ENCODE data around the gene C11orf98.
"Not testable (repeated sequence)": the region's sequence is repeated elsewhere in the genome, so short reads cannot be mapped to it uniquely, and the experiment has no call there.

The C11orf98 gene

DNA sequence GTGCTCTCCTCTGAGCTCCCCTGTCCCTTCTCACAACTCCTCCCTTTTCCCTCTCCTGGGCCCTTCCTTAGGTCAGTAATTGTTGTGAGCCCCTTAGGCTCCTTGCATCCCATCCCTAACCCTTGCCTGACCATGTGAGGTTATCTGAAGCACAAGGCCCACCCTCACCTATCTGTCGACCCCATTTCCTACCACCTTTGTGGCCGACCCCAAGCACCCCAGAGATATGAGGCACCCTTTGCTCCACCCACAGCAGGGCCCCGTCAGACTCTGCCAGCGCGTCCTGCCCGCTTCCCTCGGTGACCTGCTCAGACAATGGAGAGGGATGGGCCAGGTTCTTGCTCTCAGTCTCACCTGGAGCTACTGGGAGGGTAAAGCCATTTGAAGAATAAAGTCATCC, 43.8 kb upstream of the C11orf98 start:
- DNase-seq (ENCODE audit: low read depth): no peak
- peak overlapping the region; percentile 56 for H3K4me3 ChIP-seq (ENCODE audit: low read depth, low read length)
- TF ChIP-seq, protein P1, sequence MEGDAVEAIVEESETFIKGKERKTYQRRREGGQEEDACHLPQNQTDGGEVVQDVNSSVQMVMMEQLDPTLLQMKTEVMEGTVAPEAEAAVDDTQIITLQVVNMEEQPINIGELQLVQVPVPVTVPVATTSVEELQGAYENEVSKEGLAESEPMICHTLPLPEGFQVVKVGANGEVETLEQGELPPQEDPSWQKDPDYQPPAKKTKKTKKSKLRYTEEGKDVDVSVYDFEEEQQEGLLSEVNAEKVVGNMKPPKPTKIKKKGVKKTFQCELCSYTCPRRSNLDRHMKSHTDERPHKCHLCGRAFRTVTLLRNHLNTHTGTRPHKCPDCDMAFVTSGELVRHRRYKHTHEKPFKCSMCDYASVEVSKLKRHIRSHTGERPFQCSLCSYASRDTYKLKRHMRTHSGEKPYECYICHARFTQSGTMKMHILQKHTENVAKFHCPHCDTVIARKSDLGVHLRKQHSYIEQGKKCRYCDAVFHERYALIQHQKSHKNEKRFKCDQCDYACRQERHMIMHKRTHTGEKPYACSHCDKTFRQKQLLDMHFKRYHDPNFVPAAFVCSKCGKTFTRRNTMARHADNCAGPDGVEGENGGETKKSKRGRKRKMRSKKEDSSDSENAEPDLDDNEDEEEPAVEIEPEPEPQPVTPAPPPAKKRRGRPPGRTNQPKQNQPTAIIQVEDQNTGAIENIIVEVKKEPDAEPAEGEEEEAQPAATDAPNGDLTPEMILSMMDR (IDR thresholded peaks at IDR 0.05; ENCODE audit: low read depth, low read length, missing control alignments): no peak

DNA sequence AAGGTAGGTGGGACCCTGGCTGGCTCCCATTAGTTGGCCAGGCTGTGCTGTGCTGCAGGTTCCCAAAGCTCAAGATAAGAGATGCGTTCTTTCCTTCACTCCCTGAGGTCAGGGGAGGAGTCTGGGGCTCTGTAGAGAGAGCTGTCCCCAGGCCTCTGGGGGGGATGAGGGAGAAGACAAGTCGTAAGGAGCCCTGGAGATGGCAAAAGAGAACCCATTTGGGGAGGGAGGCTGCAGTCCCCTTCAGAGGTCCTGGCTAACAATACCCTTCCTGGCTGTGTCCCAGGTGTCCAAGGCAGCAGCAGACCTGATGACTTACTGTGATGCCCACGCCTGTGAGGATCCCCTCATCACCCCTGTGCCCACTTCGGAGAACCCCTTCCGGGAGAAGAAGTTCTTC, 43.4 kb upstream of the C11orf98 start:
- TF ChIP-seq, protein P1 (IDR thresholded peaks at IDR 0.05; ENCODE audit: low read depth, low read length, missing control alignments): no peak
- DNase-seq (ENCODE audit: low read depth): no peak
- peak overlapping the region; percentile 56; the same call in 1 of the 2 replicates for H3K4me3 ChIP-seq (ENCODE audit: low read depth, low read length)

DNA sequence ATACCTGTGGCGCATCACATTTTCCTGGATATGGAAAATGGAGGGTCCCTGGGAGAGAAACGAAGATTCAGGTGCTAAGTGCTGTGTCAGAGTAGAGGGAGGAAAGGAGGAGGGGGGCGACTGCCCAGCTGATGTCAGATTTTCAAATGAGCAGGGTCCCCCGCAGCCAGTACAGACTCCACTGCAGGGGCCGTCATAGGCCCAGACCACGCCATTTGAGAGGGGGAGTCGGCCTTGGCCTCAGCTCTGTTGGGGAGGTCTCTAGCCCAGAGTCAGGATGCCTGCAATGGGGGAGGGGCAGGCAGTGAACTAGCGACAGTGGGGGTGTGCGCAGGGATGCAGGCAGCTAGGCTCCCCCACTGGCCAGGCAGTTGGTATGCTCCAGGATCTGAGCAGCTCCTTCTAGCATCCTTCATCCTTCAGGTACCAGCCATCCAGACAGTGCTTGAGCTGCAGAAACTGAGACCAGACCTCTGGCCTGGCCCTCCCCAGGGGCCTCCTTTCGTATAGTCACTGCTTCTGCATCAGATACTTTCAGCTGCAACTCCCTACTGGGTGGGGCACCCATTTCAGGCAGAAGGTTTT, 42.4 kb upstream of the C11orf98 start, which contains the start of the genes BSCL2 and GNG3:
Gene BSCL2 (minus strand): TSS at position 148 of the 585 bp plus-strand sequence. CDS start 229 bp downstream, outside the sequence.
Gene GNG3 (plus strand): TSS at position 400 of the 585 bp plus-strand sequence. CDS start 620 bp downstream, outside the sequence.
- TF ChIP-seq, protein P1 (IDR thresholded peaks at IDR 0.05; ENCODE audit: low read depth, low read length, missing control alignments): no peak
- peak within 1 kb of the TSS; percentile 56 for H3K4me3 ChIP-seq (ENCODE audit: low read depth, low read length)
- DNase-seq (ENCODE audit: low read depth): no peak

DNA sequence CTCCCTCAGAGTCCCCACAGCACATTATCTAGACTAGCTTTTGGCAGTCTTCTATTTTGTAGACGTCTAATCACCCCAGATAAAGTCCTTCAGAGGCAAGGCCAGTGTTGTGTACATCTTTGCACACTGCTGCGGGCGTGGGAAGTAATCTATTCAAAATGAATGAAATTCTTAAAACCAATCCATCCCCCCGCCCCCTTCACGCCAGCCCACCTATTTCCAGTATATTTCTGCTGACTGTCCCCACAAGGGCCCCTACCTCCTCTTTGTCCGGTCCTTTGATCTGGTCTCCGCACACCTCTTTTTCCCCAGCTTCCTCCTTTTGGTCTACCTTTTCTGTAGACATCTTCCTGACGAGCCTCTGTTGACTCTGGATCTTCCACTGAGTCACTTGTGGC, 41.8 kb upstream of the C11orf98 start:
- no peak overlapping the region; the same call in 1 of the 2 replicates for H3K4me3 ChIP-seq (ENCODE audit: low read depth, low read length)
- DNase-seq (ENCODE audit: low read depth): no peak
- TF ChIP-seq, protein P1 (IDR thresholded peaks at IDR 0.05; ENCODE audit: low read depth, low read length, missing control alignments): no peak

DNA sequence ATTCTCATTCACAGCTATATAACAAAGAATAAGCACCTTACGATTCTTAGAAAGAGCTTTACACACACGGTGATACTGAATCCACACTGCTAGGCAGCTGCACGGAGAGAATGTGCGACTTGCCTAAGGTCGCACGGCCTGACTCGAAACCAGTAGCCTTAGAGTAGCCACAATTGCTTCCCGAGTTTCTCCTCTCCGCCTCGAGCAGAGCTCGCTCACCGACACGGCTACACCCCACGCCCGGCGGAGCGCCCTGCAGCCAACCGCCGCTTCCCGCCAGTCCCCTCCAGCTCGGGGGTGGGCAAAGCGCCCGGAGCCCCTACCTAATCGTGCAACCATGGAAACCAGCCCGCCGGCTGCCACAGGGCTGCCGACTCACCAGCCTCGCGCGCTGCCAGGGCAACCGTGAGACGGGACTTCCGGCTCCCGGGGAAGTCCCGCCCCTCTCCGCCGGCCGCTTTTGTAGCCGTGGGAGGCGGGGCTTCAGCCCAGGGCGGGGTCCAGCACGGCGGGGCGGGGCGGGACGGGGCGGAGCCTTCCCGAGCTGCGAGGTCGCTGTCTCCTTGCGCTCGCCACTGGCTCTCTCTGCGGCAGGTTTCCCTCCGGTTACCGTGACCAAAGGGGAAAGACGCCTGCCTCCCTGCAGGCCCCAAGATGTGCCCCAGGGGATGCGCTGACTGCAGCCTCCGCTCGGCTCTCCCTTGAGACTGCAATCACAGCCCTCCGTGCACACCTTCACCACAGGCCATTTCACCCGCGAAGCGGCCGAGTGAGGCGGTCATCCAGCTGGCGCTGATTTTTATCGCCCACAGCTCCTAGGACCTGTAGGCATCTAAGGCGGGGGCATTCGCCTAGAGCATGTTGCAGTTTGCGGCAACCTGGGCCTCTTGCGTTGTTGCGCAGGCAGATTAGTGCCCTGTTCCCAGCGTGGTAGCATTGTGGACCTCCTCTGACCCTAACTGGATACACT, 41.2 kb upstream of the C11orf98 start:
- DNase-seq (ENCODE audit: low read depth): peak; percentile 62
- TF ChIP-seq, protein P1 (IDR thresholded peaks at IDR 0.05; ENCODE audit: low read depth, low read length, missing control alignments): no peak
- peak overlapping the region; percentile 67 for H3K4me3 ChIP-seq (ENCODE audit: low read depth, low read length)

DNA sequence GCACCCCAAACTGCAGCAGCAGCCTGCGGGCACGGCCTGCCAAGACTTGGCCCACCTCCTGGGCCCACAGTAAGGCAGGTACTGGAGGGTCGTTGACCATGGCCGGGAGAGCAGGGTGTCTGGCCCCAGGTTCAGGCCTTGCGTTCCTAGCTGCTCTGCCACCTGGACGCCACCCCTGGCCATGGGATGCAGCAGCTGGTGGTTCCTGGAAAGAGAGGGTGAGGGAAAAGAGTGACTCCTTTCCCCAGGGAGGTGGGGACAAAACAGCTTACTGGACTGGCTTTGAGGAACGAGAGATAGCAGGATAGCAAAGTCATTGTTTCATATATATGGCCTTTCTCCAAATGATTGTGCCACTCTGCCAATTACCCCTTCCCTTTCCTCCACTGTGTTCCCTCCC, 40.4 kb upstream of the C11orf98 start:
- TF ChIP-seq, protein P1 (IDR thresholded peaks at IDR 0.05; ENCODE audit: low read depth, low read length, missing control alignments): no peak
- no peak for DNase-seq (ENCODE audit: low read depth)
- H3K4me3 ChIP-seq (ENCODE audit: low read depth, low read length): peak overlapping the region; percentile 67

DNA sequence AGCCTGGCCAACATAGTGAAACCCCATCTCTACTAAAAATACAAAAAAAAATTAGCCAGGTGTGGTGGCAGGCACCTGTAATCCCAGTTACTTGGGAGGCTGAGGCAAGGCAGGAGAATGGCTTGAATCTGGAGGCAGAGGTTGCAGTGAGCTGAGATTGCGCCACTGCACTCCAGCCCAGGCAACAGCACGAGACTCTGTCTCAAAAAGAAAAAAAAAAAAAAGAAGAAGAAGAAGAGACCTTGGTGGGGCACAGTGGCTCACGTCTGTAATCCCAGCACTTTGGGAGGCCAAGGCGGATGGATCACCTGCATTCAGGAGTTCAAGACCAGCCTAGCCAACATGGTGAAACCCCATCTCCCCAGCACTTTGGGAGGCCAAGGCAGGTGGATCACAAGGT, 38.9 kb upstream of the C11orf98 start:
- DNase-seq (ENCODE audit: low read depth); H3K4me3 ChIP-seq (ENCODE audit: low read depth, low read length): not testable (repeated sequence)
